ENCODE data around the gene TRAPPC5.

TRAPPC5 gene

DNA sequence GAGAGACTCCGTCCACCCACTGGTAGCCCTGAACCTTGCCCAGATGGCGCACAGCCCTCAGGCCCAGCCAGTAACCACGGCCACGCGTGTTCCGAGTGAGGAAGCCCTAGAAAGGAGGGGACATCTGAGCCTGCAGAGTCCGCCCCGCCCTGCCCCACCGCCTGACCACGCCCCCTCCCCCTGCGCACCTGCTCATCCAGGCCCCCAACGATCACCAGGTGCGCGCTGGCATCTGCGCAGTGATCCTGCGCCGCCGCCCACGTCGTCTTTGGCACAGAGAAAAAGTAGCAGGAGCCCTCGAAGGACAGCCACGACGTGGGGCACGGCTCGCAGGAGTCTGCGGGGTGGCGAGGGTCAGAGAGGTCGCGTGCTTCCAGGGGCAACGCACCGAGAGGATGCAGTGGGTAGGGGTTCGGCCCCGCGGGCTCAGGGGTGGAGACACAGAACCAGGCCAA is 49.2 kb downstream of the TRAPPC5 start:
- no peak for DNase-seq (ENCODE audit: low read depth in 1 of 2, low spot score in 1 of 2)

DNA sequence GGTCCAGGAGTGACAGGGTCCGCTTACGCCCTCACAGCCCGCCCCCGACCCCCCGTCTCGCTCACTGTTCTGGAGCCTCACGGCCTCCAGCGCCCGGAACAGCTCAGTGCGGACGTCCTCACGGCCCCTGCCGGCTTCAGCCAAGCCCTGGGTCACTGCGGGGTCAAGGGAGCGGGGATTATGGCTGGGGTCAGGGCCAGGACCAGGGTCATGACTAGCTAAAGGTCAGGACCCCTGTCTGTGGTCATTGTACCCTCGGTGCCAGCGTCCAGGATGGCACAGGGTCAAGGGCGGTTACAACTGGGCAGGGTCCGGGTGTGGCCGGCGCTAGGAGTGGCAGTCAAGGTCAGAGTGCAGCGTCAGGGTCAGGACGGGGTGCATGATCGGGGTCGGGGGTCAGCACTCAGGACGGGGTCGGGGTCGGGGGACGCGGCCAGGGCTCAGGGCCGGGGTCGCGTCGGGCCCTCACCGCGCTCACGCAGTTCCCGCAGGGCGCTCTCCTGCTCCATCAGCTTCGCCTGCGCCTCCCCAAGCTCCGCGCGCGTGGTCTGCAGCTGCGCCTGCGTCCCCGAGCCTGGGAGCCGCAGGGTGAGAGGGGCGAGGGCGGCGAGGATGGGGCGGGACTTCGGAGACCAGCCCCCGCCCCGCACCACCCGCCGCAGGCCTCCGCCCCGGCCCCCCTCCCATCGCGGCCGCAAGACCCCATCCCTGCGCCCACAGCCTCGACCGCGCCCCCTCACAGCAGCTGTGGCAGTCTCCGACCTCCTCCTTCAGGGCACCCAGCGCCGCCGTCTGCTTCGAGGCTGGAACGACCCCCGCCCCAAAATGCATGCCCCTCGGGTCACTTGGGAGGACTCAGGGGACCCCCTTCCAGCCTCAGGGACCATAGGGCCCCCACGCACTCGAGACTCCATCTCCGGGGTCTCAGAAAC is 49.9 kb downstream of the TRAPPC5 start:
- DNase-seq (ENCODE audit: low read depth in 1 of 2, low spot score in 1 of 2): no peak

DNA sequence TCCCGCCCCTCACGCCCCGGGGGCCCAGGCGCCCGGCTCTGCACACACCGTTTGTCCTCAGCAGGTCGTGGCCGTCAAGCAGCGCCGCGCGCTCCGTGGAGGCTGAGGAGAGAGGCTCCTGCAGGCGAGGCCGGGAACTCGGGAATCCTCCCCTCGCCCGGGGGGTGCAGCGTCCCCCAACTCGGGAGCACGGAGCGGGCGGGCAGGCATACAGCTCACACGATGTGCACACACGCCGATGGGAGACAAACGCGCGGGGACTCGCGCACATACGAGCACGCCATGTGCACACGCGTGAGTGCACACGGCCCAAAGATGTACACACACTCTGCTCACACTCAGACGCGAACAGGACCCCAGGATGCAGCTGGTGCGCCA is 50.6 kb downstream of the TRAPPC5 start:
- DNase-seq (ENCODE audit: low read depth in 1 of 2, low spot score in 1 of 2): no peak

DNA sequence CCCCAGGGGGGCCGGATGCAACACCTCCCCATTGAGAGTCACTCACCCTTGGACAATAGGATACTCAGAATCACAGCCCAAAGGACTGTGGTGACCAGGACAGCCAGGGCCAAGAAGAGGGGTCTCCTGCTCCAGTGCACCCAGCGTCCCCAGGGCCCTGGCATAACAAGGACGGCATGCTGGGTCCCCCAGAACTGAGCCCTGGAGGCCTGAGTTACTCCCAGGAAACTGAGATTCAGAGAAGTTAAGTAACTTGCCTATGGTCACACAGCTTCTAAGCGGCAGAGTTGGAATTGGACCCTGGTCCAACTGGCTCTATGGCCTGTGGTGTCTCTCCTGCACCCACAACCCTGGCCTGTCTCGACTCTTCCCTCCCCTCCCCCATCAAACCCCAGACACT is 51.0 kb downstream of the TRAPPC5 start:
- DNase-seq (ENCODE audit: low read depth in 1 of 2, low spot score in 1 of 2): no peak

DNA sequence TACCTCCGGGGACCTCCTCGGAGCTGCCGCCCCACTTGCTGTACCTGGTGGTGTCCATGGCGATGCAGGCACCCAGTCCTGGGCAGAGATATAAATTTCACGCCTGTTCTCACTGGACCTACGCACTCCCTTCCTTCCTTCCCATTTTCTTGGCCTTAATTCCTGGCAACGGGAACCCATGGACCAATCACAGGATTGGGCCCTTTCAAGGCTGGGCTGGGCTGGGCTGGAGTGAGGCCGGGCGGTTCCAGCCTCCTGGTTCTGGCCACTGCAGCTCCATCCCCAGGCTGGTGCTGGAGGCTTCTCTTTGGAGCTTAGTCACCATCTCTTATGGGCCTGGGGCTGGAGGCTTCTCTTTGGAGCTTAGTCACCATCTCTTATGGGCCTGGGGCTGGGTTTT is 51.4 kb downstream of the TRAPPC5 start, which contains the start of gene CLEC4G:
Gene CLEC4G (minus strand): TSS at position 66 of the 400 bp plus-strand sequence. CDS start 8 bp downstream, at position 58.
- DNase-seq (ENCODE audit: low read depth in 1 of 2, low spot score in 1 of 2): no peak

DNA sequence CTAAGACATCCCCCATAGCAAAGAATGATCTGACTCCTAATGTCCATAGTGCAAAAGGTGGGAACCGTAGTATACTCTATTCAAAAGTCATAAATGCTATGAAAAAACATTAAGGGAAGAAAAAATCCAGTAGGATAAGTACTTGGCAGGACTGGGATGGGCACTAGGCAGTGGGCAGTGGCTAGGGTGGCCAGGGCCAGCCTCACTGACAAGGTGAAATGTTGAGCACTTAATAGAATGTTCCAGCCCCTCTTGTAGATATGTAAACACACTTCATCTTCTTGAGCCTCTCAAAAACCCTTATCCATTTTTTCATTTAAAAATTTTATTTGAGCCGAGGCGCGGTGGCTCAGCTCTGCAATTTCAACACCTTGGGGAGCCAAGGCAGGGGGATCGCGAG is 52.7 kb downstream of the TRAPPC5 start:
- no peak for DNase-seq (ENCODE audit: low read depth in 1 of 2, low spot score in 1 of 2)

DNA sequence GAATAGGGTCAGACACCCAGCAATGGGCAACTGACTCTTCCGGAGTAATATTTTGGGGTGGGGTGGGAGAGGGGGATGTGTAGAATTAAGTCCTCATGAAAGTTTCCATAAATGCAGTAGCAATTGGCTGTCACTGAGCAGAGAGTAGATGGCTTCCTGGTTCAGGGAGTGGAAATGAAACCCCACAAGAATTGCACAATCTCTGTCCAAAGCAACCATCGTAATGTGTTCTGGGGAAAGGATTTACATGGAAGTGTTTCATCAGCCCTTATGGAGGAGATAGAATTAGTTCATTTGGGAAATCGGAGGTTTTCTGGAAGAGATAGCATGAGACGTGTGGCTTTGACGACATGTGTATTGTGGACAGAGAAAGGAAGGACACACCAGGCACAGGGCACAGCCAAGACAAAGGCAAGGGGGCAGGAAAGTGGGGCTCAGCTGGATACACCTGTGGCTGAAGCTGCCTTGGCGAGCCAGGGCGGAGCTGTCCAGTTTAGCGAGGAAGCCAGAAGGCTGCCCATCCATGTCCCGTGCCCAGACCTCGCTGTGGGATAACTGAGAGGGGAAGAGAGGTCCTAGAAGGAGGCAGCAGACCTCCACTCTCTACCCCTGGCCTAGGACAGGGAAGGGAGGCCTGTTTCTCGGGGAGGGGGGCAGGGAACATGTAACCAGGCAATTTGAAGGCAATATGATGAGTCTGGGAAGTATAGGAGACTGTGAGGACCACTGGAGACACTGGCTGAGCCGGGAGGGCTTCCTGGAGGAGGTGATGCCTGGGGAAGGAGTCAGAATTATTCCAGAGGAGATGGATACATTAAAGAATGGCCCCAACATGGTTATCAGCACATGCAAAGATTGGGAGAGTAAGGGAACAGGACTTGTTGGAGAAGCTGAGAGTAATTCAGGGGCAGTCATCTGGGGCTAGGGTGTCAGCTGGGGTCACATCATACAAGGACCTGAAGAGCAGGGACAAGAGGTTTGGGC is 53.9 kb downstream of the TRAPPC5 start:
- DNase-seq (ENCODE audit: low read depth in 1 of 2, low spot score in 1 of 2): no peak

DNA sequence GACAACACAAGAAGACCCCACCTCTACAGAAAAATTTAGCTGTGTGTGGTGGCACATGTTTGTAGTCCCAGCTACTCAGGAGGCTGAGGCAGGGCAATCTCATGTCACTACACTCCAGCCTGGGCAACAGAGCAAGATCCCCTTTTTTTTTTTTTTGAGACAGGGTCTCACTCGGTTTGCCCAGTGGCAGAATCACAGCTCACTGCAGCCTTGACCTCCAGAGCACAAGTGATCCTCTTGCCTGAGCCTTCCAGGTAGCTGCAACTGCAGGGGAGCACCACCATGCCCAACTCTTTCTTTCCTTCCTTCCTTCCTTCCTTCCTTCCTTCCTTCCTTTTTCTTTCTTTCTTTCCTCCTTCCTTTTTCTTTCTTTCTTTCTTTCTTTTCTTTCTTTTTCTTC is 55.5 kb downstream of the TRAPPC5 start:
- no peak for DNase-seq (ENCODE audit: low read depth in 1 of 2, low spot score in 1 of 2)

DNA sequence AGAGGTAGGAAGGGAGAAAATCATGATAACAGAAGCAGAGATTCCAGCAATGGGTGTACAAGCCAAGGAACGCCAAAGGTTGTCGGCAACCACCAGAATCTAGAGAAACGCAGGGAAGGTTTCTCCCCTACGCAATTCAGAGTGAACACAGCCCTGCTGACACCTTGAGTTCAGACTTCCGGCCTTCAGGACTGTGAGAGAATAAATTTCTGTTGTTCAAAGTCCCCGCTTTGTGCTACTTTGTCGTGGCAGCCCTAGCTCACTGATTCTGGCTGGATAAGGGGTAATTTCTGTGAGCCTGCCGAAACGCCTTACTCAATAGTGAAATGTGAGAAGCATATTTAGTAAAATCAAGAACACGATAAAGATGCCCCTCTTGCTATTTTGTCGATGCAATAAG is 56.6 kb downstream of the TRAPPC5 start:
- no peak for DNase-seq (ENCODE audit: low read depth in 1 of 2, low spot score in 1 of 2)

Data from activated T-helper 1 cell treated with anti-CD3 and anti-CD28 coated beads, Interleukin-2, amount 50 U/mL, for 16 hours (primary cell).